IPS-20b (cell line): Measurements from ENCODE around the gene KLF6.

ENCODE experiments used
- H3K27ac ChIP-seq: one replicate; pipeline ENCODE4 v1.5.1; 2013; ENCODE audit warnings: low read length
- H3K27me3 ChIP-seq: 2 replicates; pipeline ENCODE4 v1.6.1; 2013; ENCODE audit warnings: mild to moderate bottlenecking, low read length, inconsistent platforms; ENCODE audit not compliant: insufficient read depth
- H3K36me3 ChIP-seq: 2 replicates; pipeline ENCODE4 v1.6.1; 2013; ENCODE audit warnings: low read depth, mild to moderate bottlenecking, inconsistent platforms, low read length, moderate library complexity; ENCODE audit not compliant: insufficient read depth
- H3K4me1 ChIP-seq: 2 replicates; pipeline ENCODE4 v1.6.1; 2013; ENCODE audit warnings: mild to moderate bottlenecking, control low read depth, inconsistent platforms, low read length, moderate library complexity; ENCODE audit not compliant: insufficient read depth
- H3K4me3 ChIP-seq: 2 replicates; pipeline ENCODE4 v1.5.1; 2013; ENCODE audit warnings: mild to moderate bottlenecking, low read length, inconsistent platforms
- H3K9ac ChIP-seq: 2 replicates; pipeline ENCODE4 v1.6.1; 2013; ENCODE audit warnings: low read depth, mild to moderate bottlenecking, inconsistent platforms, low read length, moderate library complexity
- H3K9me3 ChIP-seq: 2 replicates; pipeline ENCODE4 v1.6.1; 2013; ENCODE audit warnings: mild to moderate bottlenecking, low read depth, low read length, inconsistent platforms; ENCODE audit not compliant: insufficient read depth

The KLF6 gene

GRCh38 chr10:3777981-3778691 is 6.9 kb downstream of the KLF6 start:
- Histone ChIP-seq H3K9me3 (no peaks in the 10 kb centered on the region), H3K4me3 (no peak overlapping the region), H3K27ac (no peak overlapping the region), H3K9ac (no peak overlapping the region), H3K4me1 (peaks cover 29% of the 10 kb centered on the region), H3K36me3 (peaks cover 64% of the 10 kb centered on the region), H3K27me3 (peaks cover 7% of the 10 kb centered on the region; the same call in 1 of the 2 replicates)

DNA sequence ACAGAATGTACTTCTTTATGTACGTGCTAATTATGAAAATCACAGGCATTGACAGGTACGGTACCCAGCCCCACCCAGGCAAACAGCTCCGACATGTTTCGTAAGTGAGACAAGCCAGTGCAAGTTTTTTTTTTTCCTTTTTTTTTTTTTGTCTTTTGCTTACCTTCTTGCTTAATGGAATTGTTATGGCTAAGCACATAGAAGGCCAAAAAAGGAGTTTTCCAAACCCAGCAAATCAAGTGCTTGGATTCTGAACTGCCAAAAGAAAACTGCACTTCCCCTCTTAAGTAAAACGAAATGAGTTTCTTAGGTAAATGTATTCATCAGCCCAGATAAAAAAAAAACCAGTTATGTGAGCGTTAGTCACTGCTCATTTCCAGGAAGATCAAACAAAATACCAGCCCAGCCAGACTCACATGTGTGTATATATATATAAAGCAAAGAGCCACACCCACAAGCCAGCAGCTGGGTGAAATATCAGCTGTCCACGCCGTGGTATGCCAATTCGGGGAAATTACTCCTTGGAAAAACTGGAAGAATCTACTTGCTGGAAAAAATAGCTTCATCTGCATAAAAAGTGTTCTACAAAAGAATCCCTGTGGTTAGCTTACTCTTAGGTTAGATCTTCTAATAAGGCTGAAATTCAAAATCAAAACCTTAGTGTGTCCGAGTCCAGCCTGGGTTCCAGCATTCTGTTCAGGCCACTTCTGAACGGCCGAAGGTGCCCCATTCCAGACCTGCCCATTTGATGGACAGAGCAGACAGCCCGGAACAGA is 8.0 kb downstream of the KLF6 start:
- Histone ChIP-seq H3K4me3 (no peak overlapping the region), H3K27ac (no peak overlapping the region), H3K4me1 (peaks cover 21% of the 10 kb centered on the region), H3K27me3 (no peaks in the 10 kb centered on the region), H3K36me3 (peaks cover 62% of the 10 kb centered on the region), H3K9me3 (no peaks in the 10 kb centered on the region), H3K9ac (no peak overlapping the region)

DNA sequence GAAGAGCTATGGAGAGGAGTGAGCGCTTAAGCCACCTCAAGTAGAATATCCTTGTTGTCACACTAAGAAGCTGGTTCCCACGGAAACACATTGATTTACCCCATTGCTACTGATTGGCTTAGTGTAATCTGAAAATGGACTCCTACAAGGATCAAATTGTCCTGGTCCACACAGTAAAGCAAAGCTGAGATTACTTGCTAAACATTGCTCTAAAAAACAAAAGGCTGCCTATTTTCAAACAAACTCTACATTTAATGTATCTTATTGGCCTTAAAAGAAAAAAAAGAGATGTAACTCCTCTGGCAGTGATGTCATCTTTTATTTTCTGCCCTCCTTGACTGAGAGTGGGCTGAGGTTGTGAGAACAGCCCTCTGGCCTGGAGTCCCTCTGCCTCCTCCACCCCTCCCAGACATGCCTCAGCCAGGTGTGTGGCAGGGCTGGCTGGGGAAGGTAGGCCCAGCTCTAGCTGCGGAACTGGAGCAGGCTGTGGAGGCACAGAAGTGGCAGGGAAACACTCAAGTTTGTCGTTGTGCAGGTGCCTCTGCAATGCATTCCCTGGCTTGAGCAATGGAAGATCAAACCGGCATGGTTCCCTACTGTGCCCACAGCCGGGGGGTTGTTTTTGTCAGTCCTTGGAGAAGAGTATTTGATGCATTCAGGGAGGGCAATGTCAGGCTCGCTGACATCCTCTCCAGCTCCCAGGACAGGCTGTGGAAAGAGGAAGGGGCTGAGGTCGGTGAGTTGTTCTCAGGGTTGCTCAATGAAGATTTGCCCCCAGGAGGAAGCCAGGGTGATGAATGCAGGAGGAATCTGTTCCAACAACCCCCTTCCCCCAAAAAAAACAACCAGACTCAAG is 9.1 kb downstream of the KLF6 start:
- Histone ChIP-seq H3K9me3 (no peaks in the 10 kb centered on the region), H3K4me1 (peaks cover 20% of the 10 kb centered on the region), H3K27ac (no peak overlapping the region), H3K9ac (peak overlapping the region; percentile 4; the same call in 1 of the 2 replicates), H3K4me3 (no peak overlapping the region), H3K27me3 (no peaks in the 10 kb centered on the region), H3K36me3 (peaks cover 51% of the 10 kb centered on the region)

DNA sequence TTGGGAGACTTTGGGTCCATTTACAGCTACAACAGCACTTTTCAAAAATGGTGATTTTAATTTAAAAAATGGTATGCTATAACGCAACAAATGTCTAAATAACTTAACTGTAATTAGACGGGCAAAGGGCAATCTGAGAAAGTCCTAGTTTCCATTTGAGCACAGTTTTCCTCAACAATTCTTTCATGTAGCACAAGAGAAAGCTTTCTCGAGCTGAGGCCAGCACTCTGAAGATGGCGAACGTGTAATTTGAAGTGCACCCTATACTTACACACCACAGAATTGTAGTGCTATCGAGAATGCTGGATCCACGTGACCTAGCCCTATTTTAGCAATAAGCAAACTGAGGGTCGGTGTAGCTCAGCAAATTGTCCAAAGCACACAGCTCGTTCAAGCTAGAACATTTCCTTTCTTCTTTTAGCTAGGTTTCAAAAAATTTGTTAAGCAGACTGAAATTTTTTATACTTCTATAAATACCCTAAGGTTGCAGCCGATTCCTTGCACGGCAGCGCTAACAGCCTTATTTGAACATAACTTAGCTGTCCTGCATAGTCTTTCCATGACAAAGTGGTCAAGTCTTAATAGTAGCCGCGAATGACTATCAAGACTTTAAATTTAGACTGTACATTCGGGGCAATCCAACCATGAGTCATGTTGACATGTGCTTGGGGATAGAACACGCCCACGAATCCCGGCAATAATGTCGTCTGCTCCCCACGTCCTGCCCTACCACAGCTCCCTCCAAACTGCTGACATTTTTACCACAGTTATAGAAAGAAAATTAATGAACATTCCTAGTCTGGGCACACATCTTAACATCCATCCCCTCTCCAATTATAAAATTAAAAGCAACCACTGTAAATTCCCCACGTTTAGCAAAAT is 10.0 kb downstream of the KLF6 start:
- Histone ChIP-seq H3K27ac (no peak overlapping the region), H3K27me3 (no peaks in the 10 kb centered on the region), H3K36me3 (peaks cover 42% of the 10 kb centered on the region), H3K4me3 (no peak overlapping the region), H3K9ac (no peak overlapping the region; the same call in 1 of the 2 replicates), H3K4me1 (peaks cover 20% of the 10 kb centered on the region), H3K9me3 (no peaks in the 10 kb centered on the region)

- Histone ChIP-seq H3K4me3 (no peak overlapping the region), H3K36me3 (peaks cover 34% of the 10 kb centered on the region), H3K27me3 (no peaks in the 10 kb centered on the region), H3K4me1 (peaks cover 20% of the 10 kb centered on the region), H3K9ac (no peak overlapping the region), H3K27ac (no peak overlapping the region), H3K9me3 (no peaks in the 10 kb centered on the region)
Observed at GRCh38 chr10:3774018-3774813, 10.8 kb downstream of the KLF6 start.

DNA sequence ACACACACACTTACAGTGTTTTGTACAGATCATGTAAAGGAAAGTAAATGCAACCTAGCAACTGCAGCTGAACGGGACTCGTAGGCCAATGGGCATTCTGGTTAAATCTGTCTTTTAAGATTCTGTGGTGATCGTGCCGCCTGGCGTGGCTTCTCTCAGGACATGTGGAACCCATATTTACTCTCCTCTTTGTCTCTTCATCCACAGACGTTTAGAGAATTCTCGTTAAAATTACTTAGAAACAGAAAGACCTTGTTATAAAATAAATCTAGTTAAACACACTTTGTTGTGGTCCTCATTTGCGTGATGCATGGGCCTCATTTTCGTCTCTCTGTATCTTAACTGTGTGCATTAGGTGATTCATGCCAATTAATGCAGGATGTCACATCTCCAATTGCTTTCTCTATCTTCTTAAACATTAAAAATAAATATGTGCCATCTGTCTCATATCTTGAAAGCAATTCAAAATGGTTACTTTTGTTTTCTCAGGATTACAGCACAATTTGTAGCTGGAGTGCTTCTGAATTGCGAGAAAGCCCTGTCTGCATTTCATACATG is 11.5 kb downstream of the KLF6 start:
- Histone ChIP-seq H3K36me3 (peaks cover 27% of the 10 kb centered on the region), H3K27ac (no peak overlapping the region), H3K9me3 (no peaks in the 10 kb centered on the region), H3K27me3 (no peaks in the 10 kb centered on the region), H3K4me1 (peaks cover 20% of the 10 kb centered on the region), H3K9ac (no peak overlapping the region), H3K4me3 (no peak overlapping the region)

- Histone ChIP-seq H3K9me3 (no peaks in the 10 kb centered on the region), H3K9ac (no peak overlapping the region), H3K36me3 (peaks cover 18% of the 10 kb centered on the region), H3K4me3 (no peak overlapping the region), H3K4me1 (peaks cover 20% of the 10 kb centered on the region), H3K27me3 (no peaks in the 10 kb centered on the region), H3K27ac (no peak overlapping the region)
Observed at GRCh38 chr10:3772361-3773171, 12.4 kb downstream of the KLF6 start.

DNA sequence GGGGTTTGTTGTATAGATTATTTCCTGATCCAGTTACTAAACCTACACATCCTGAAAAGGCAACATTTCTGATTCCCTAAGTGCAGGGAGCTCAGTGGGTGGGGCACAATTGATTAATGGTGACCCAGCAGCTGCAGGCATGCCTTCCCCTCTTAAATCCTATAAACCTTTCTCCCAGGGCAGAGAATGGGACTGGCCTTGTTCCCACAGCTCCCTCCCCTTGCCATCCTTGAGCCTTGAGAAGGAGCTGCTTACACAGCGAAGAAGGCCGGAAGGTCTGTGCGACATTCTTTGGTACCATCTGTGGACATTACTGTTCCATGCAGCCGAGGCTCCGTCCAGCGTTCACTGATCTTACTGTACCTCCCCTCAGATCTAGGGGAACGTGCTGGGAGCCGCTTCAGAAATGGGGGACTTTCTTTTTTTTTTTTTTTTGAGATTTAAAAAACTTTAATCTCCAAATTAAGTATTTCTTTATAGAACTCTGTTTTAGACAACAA is 14.3 kb downstream of the KLF6 start:
- Histone ChIP-seq H3K27me3 (no peaks in the 10 kb centered on the region), H3K36me3 (peaks cover 5% of the 10 kb centered on the region; the same call in 1 of the 2 replicates), H3K4me1 (peaks cover 15% of the 10 kb centered on the region), H3K27ac (no peak overlapping the region), H3K4me3 (no peak overlapping the region), H3K9ac (no peak overlapping the region), H3K9me3 (no peaks in the 10 kb centered on the region)

- Histone ChIP-seq H3K4me1 (peaks cover 16% of the 10 kb centered on the region), H3K9me3 (no peaks in the 10 kb centered on the region), H3K27ac (no peak overlapping the region), H3K9ac (no peak overlapping the region), H3K36me3 (no peaks in the 10 kb centered on the region), H3K27me3 (no peaks in the 10 kb centered on the region), H3K4me3 (no peak overlapping the region)
Observed at GRCh38 chr10:3769556-3769955, 15.5 kb downstream of the KLF6 start.
